Neuronal stem cell (in vitro differentiated cells): ENCODE results near the gene GYS1.
A peak's percentile ranks its signal among the peaks of the same experiment; 100 is the strongest.

ENCODE experiments used
- DNase-seq: peaks from one replicate; pipeline ENCODE4 v3.0.0-alpha.2; 2013; ENCODE audit warnings: low spot score
- H2AFZ ChIP-seq: one replicate; pipeline ENCODE4 v1.6.1; 2013; ENCODE audit warnings: mild to moderate bottlenecking, low read length, inconsistent platforms
- H2AK5ac ChIP-seq: 2 replicates; pipeline ENCODE4 v1.6.1; 2013; ENCODE audit warnings: low read depth, mild to moderate bottlenecking, inconsistent platforms, low read length, moderate library complexity, mixed read lengths
- H2BK120ac ChIP-seq: 2 replicates; pipeline ENCODE4 v1.6.1; 2013; ENCODE audit warnings: low read depth, mild to moderate bottlenecking, inconsistent platforms, low read length, moderate library complexity, mixed read lengths
- H2BK12ac ChIP-seq: one replicate; pipeline ENCODE4 v1.6.1; 2013; ENCODE audit warnings: low read length, inconsistent platforms
- H2BK15ac ChIP-seq: 2 replicates; pipeline ENCODE4 v1.6.1; 2013; ENCODE audit warnings: mild to moderate bottlenecking, low read length, inconsistent platforms, mixed read lengths
- H2BK5ac ChIP-seq: one replicate; pipeline ENCODE4 v1.6.1; 2013; ENCODE audit warnings: inconsistent platforms, mild to moderate bottlenecking, low read length, moderate library complexity
- H3K14ac ChIP-seq: one replicate; pipeline ENCODE4 v1.6.1; 2013; ENCODE audit warnings: low read length, inconsistent platforms
- H3K18ac ChIP-seq: 2 replicates; pipeline ENCODE4 v1.6.1; 2013; ENCODE audit warnings: low read length, inconsistent platforms
- H3K23ac ChIP-seq: 2 replicates; pipeline ENCODE4 v1.6.1; 2013; ENCODE audit warnings: low read depth, mild to moderate bottlenecking, mixed read lengths, low read length, inconsistent platforms; ENCODE audit not compliant: poor library complexity
- H3K27ac ChIP-seq: replicated peaks from 3 replicates; pipeline ENCODE4 v1.5.1; 2013; ENCODE audit warnings: low read length, inconsistent platforms
- H3K27me3 ChIP-seq, 3 experiments: 2 replicates each; pipeline ENCODE4 v1.6.1; 2013; ENCODE audit warnings: low read length in 3 of 3, mild to moderate bottlenecking in 2 of 3, inconsistent platforms in 1 of 3, low read depth in 1 of 3, mixed read lengths in 1 of 3, moderate library complexity in 1 of 3; ENCODE audit not compliant: control insufficient read depth in 3 of 3, insufficient read depth in 3 of 3
- H3K36me3 ChIP-seq, 2 donors: replicated peaks in 1 of 2; 2 replicates each; pipeline ENCODE4 v1.6.1; 2013; ENCODE audit warnings: low read length in 2 of 2; ENCODE audit not compliant: control insufficient read depth in 2 of 2, insufficient read depth in 2 of 2
- H3K4ac ChIP-seq: 2 replicates; pipeline ENCODE4 v1.6.1; 2013; ENCODE audit warnings: inconsistent platforms, mild to moderate bottlenecking, low read length, moderate library complexity
- H3K4me1 ChIP-seq, 2 donors: 1 replicate in 1 of 2; 2 replicates in 1 of 2; pipeline ENCODE4 v1.6.1; 2013; ENCODE audit warnings: low read length in 2 of 2, low read depth in 1 of 2; ENCODE audit not compliant: control insufficient read depth in 2 of 2, insufficient read depth in 1 of 2
- H3K4me2 ChIP-seq: one replicate; pipeline ENCODE4 v1.6.1; 2013; ENCODE audit warnings: mild to moderate bottlenecking, low read length, inconsistent platforms; ENCODE audit not compliant: insufficient read depth, poor library complexity, severe bottlenecking
- H3K4me3 ChIP-seq, 2 donors: 2 replicates each; pipeline ENCODE4 v1.5.1; 2013; ENCODE audit warnings: low read length in 2 of 2, mild to moderate bottlenecking in 2 of 2, inconsistent platforms in 1 of 2, moderate library complexity in 1 of 2
- H3K79me1 ChIP-seq: one replicate; pipeline ENCODE4 v1.6.1; 2013; ENCODE audit warnings: low read depth, mild to moderate bottlenecking, inconsistent platforms, low read length, moderate library complexity
- H3K9ac ChIP-seq: one replicate; pipeline ENCODE4 v1.6.1; 2013; ENCODE audit warnings: mild to moderate bottlenecking, low read depth, low read length, inconsistent platforms; ENCODE audit not compliant: poor library complexity
- H3K9me3 ChIP-seq, 2 donors: replicated peaks in 1 of 2; 2 replicates each; pipeline versions ENCODE3 to v1.6.1; 2013; ENCODE audit warnings: low read length in 2 of 2, mild to moderate bottlenecking in 2 of 2, inconsistent platforms in 1 of 2, low read depth in 1 of 2, mixed read lengths in 1 of 2, moderate library complexity in 1 of 2; ENCODE audit not compliant: control insufficient read depth in 2 of 2, insufficient read depth in 1 of 2
- H4K8ac ChIP-seq: one replicate; pipeline ENCODE4 v1.6.1; 2013; ENCODE audit warnings: low read depth, mild to moderate bottlenecking, inconsistent platforms, low read length, moderate library complexity
- H4K91ac ChIP-seq: one replicate; pipeline ENCODE4 v1.6.1; 2013; ENCODE audit warnings: low read length, low read depth, mild to moderate bottlenecking, inconsistent platforms; ENCODE audit not compliant: poor library complexity
- WGBS, 2 donors: extraction: QIAGEN DNeasy Blood & Tissue Kit; methylation state at CpG; one replicate each; pipeline ENCODE4 v1.1.7; 2013; ENCODE audit warnings: missing lambda C conversion rate in 2 of 2, mixed read lengths in 1 of 2; ENCODE audit not compliant: insufficient read length in 2 of 2, insufficient replicate concordance in 1 of 2; ENCODE audit errors: extremely low coverage in 2 of 2; 5-methylcytosine and 5-hydroxymethylcytosine counted together

GYS1 gene

DNA sequence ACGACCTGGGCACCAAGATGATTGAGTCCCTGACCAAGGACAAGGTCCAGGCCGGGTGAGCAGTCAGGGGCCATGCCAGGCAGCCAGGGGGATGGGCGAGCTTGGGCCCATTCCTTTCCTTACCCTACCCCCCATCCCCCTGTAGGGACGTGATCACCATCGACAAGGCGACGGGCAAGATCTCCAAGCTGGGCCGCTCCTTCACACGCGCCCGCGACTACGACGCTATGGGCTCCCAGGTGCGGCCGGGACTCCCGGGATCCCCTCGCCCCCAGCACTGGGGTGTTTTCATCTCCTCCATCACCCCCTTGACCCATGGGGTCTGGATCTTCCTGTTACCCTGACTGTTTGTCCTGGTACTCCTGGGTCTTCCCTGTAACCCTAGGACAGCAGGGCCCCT lies 16.7 kb upstream of the GYS1 start:
- Histone ChIP-seq H2BK15ac (no peak overlapping the region), H3K9me3 (no peaks in the 10 kb centered on the region), H3K4me2 (no peak overlapping the region), H2BK5ac (no peak overlapping the region), H3K4me1 (no peaks in the 10 kb centered on the region), H3K4ac (no peak overlapping the region), H2AK5ac (no peak overlapping the region), H3K9ac (no peak overlapping the region), H2AFZ (no peak overlapping the region), H3K27ac (no peak overlapping the region), H3K14ac (no peak overlapping the region), H3K36me3 (peaks cover 48 to 84% of the 10 kb centered on the region in 2 donors), H3K79me1 (peaks cover 5% of the 10 kb centered on the region), H2BK12ac (no peak overlapping the region), H3K4me3 (no peak overlapping the region), H2BK120ac (no peak overlapping the region), H3K27me3 (peaks cover 0 to 2% (median 0%) of the 10 kb centered on the region in 3 experiments), H3K23ac (no peak overlapping the region), H4K8ac (no peak overlapping the region), H3K18ac (no peak overlapping the region), H4K91ac (no peak overlapping the region)
- WGBS, 2 donors = no CpG with 5 or more reads among the region's 18 CpGs
- DNase-seq = no peak

DNA sequence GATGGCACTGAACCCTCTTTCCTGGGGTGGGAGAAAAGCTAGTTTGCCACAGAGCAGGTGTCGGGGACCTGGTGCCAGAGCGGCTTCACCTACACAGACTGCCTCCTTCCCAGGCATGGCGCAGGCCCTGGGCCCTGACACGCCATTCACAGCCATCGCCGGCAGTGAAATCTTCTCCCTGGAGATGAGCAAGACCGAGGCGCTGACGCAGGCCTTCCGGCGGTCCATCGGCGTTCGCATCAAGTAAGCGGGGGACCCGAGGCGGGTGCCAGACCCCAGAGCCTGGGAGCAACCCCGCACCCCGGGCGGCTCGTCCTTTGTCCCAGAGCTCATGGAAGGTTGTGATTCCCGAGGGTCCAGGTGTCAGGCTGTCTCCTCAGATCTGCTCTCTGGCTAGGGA lies 13.8 kb upstream of the GYS1 start:
- no peak overlapping the region for H2BK15ac ChIP-seq
- DNase-seq = no peak
- no peak overlapping the region for H3K4ac ChIP-seq
- H2BK12ac ChIP-seq = no peak overlapping the region
- no peak overlapping the region for H3K9ac ChIP-seq
- H3K4me3 ChIP-seq = no peak overlapping the region
- peaks cover 0 to 2% (median 0%) of the 10 kb centered on the region in 3 experiments for H3K27me3 ChIP-seq
- H3K14ac ChIP-seq = no peak overlapping the region
- H3K4me1 ChIP-seq = no peaks in the 10 kb centered on the region
- no CpG with 5 or more reads among the region's 22 CpGs for WGBS, 2 donors
- no peak overlapping the region for H2BK5ac ChIP-seq
- no peak overlapping the region for H4K8ac ChIP-seq
- H3K79me1 ChIP-seq = peaks cover 5% of the 10 kb centered on the region
- no peak overlapping the region for H2AFZ ChIP-seq
- H3K9me3 ChIP-seq = no peaks in the 10 kb centered on the region
- H3K18ac ChIP-seq = peak overlapping the region; percentile 38
- no peak overlapping the region for H3K23ac ChIP-seq
- no peak overlapping the region for H4K91ac ChIP-seq
- H3K36me3 ChIP-seq = peaks cover 56 to 83% of the 10 kb centered on the region in 2 donors
- H3K4me2 ChIP-seq = no peak overlapping the region
- no peak overlapping the region for H3K27ac ChIP-seq
- no peak overlapping the region for H2AK5ac ChIP-seq
- H2BK120ac ChIP-seq = no peak overlapping the region

DNA sequence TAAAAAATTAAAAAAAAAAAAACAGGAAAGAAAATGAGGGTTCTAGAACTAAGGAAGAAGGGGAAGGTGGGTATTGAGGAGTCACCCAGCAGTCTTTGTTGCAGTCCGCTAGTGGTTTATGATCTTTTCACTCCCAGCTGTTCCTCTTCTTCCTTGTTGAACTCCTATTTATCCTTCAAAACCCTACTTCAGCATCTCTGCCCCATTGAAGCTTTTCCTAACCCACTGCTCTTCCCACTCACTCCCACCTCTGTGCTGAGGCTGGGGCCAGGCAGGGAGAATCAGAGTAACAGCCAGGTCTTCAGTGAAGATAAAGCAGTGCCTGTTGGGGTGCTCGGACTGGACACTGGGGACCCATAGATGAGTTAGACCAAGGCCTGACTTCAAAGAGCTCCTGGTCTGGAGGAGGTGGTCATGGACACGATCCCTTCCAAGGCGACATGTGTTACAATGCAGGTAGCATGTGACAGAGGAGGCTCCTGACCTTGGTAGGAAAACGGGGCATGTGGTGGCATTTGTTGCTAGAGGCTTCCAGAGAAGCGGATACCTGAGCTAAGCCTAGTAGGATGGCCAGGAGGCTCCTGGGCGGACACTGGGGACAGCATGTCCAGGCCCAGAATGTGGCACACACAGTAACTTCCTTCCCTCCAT lies 12.0 kb upstream of the GYS1 start:
- WGBS, 2 donors = no CpG with 5 or more reads among the region's 7 CpGs
- Histone ChIP-seq H3K79me1 (peaks cover 3% of the 10 kb centered on the region), H2AK5ac (no peak overlapping the region), H3K27ac (no peak overlapping the region), H3K27me3 (peaks cover 0 to 2% (median 0%) of the 10 kb centered on the region in 3 experiments), H3K9me3 (no peaks in the 10 kb centered on the region), H3K14ac (no peak overlapping the region), H2BK120ac (no peak overlapping the region), H4K8ac (no peak overlapping the region), H2BK5ac (no peak overlapping the region), H2BK15ac (no peak overlapping the region), H3K36me3 (peaks cover 45 to 72% of the 10 kb centered on the region in 2 donors), H2AFZ (no peak overlapping the region), H2BK12ac (no peak overlapping the region), H3K23ac (no peak overlapping the region), H3K4me3 (no peak overlapping the region), H3K18ac (no peak overlapping the region), H3K4me2 (no peak overlapping the region), H4K91ac (no peak overlapping the region), H3K4ac (no peak overlapping the region), H3K4me1 (no peaks in the 10 kb centered on the region), H3K9ac (no peak overlapping the region)
- DNase-seq = no peak

DNA sequence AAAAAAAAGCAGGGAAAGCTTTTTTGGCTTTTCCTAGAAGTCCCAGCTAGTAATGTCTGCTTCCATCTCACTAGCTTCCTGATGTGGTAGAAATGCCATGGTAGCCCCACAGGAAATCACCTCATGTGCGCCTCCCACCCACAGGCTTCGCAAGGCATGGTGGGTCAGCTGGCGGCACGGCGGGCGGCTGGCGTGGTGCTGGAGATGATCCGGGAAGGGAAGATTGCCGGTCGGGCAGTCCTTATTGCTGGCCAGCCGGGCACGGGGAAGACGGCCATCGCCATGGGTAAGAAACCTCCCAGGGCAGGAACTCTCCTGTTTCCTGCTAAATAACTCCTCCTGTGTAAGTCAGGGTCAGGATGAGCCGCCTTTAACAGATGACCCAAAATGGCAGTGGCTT lies 11.0 kb upstream of the GYS1 start:
- WGBS, 2 donors = no CpG with 5 or more reads among the region's 15 CpGs

More for the DNA sequence above, 11.0 kb upstream of the GYS1 start:
- no peak overlapping the region for H2BK12ac ChIP-seq
- H3K27me3 ChIP-seq = peaks cover 0 to 2% (median 0%) of the 10 kb centered on the region in 3 experiments
- no peak overlapping the region for H2AK5ac ChIP-seq
- no peak overlapping the region for H3K9ac ChIP-seq
- H3K27ac ChIP-seq = no peak overlapping the region
- H3K4me2 ChIP-seq = no peak overlapping the region
- no peak overlapping the region for H2AFZ ChIP-seq
- no peak overlapping the region for H3K18ac ChIP-seq
- peaks cover 37 to 65% of the 10 kb centered on the region in 2 donors for H3K36me3 ChIP-seq
- no peak overlapping the region for H3K4me3 ChIP-seq
- no peak overlapping the region for H3K14ac ChIP-seq
- H3K9me3 ChIP-seq = no peaks in the 10 kb centered on the region
- DNase-seq = no peak
- no peaks in the 10 kb centered on the region for H3K4me1 ChIP-seq
- H4K91ac ChIP-seq = no peak overlapping the region
- H3K23ac ChIP-seq = no peak overlapping the region
- no peak overlapping the region for H2BK5ac ChIP-seq
- no peak overlapping the region for H2BK120ac ChIP-seq
- H4K8ac ChIP-seq = no peak overlapping the region
- no peak overlapping the region for H3K4ac ChIP-seq
- H3K79me1 ChIP-seq = peaks cover 3% of the 10 kb centered on the region
- H2BK15ac ChIP-seq = no peak overlapping the region
